NCI-H146 (cell line): Measurements from ENCODE around the gene LCE1A.

Experiments
- DNase-seq: peaks from one replicate; lab custom pipeline; 2025; lab: John Stamatoyannopoulos, UW

Gene LCE1A

GRCh38 chr1:152870831-152871730 lies 43.8 kb downstream of the LCE1A start:
- DNase-seq = no peak

- DNase-seq = no peak
Measured at GRCh38 chr1:152871731-152872126, 44.5 kb downstream of the LCE1A start.

- DNase-seq = no peak
Measured at GRCh38 chr1:152873495-152873894, 46.2 kb downstream of the LCE1A start.

GRCh38 chr1:152876827-152877226 lies 49.6 kb downstream of the LCE1A start:
- no peak for DNase-seq
